Measurements from ENCODE around the gene PKHD1. TPM values are rescaled to one million over a fixed set of nuclear protein-coding genes. Genes with fewer than 3 reads are reported as not detected.

PKHD1 gene
- total and polyA plus RNA-seq, 2 of the 13 experiments (the other 11 are each of a cell fraction or from before 2014, with no cell fraction given), result 0.01 to 0.13 TPM

DNA sequence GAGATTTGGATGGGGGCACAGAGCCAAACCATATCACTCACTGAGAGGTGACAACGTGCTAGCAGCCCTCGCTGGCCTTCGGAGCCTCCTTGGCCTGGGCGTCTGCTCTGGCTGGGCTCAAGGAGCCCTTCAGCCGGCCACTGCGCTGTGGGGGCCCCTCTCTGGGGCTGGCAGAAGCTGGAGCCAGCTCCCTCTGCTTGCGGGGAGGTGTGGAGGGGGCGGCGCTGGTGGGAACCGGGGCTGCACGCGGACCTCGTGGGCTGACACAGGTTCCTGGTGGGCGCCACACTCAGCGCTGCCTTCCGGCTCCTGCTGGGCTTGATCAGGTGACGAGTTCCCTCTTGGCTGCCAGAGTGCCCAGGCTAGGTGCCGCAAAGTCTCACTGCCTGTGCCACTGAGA is 489.2 kb downstream of the PKHD1 start (continued):
- TF ChIP-seq ZNF383 (CRISPR knock-in tag; IDR thresholded peaks at IDR 0.05; ENCODE audit: borderline replicate concordance) (no peak), ZNF337 (CRISPR knock-in tag; IDR thresholded peaks at IDR 0.05; ENCODE audit: borderline replicate concordance, low read depth) (no peak)
- TF ChIP-seq, protein P1, sequence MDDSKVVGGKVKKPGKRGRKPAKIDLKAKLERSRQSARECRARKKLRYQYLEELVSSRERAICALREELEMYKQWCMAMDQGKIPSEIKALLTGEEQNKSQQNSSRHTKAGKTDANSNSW (CRISPR knock-in tag; IDR thresholded peaks at IDR 0.05; ENCODE audit: borderline replicate concordance), result no peak
- TF ChIP-seq, protein P2, sequence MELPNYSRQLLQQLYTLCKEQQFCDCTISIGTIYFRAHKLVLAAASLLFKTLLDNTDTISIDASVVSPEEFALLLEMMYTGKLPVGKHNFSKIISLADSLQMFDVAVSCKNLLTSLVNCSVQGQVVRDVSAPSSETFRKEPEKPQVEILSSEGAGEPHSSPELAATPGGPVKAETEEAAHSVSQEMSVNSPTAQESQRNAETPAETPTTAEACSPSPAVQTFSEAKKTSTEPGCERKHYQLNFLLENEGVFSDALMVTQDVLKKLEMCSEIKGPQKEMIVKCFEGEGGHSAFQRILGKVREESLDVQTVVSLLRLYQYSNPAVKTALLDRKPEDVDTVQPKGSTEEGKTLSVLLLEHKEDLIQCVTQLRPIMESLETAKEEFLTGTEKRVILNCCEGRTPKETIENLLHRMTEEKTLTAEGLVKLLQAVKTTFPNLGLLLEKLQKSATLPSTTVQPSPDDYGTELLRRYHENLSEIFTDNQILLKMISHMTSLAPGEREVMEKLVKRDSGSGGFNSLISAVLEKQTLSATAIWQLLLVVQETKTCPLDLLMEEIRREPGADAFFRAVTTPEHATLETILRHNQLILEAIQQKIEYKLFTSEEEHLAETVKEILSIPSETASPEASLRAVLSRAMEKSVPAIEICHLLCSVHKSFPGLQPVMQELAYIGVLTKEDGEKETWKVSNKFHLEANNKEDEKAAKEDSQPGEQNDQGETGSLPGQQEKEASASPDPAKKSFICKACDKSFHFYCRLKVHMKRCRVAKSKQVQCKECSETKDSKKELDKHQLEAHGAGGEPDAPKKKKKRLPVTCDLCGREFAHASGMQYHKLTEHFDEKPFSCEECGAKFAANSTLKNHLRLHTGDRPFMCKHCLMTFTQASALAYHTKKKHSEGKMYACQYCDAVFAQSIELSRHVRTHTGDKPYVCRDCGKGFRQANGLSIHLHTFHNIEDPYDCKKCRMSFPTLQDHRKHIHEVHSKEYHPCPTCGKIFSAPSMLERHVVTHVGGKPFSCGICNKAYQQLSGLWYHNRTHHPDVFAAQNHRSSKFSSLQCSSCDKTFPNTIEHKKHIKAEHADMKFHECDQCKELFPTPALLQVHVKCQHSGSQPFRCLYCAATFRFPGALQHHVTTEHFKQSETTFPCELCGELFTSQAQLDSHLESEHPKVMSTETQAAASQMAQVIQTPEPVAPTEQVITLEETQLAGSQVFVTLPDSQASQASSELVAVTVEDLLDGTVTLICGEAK (IDR thresholded peaks at IDR 0.05), result no peak
- TF ChIP-seq, protein P2 (CRISPR knock-in tag; IDR thresholded peaks at IDR 0.05), result no peak

All from HepG2 (cell line).